ENCODE data around the gene GPR137. TPM values are rescaled to one million over a fixed set of nuclear protein-coding genes. Genes with fewer than 3 reads are reported as not detected.
"Not testable (repeated sequence)": the region's sequence is repeated elsewhere in the genome, so short reads cannot be mapped to it uniquely, and the experiment has no call there.

Gene GPR137
- total and polyA plus RNA-seq, 9 donors, result 7.7 to 30.7 (median 19.6) TPM

GRCh38 chr11:64241491-64242374 is 43.9 kb upstream of the GPR137 start:
- peak; percentile 80 for DNase-seq
- H3K4me1 ChIP-seq (ENCODE audit: control insufficient read depth, insufficient read depth, low read length), result peaks cover 65% of the 10 kb centered on the region
- H3K27ac ChIP-seq (ENCODE audit: low read length), result peak overlapping the region; percentile 100

GRCh38 chr11:64243236-64243854 is 42.3 kb upstream of the GPR137 start:
- H3K27me3 ChIP-seq (ENCODE audit: control insufficient read depth, insufficient read depth, low read length), result no peaks in the 10 kb centered on the region
- 89% methylated on average over 4 of the region's 8 CpGs for WGBS (ENCODE audit: insufficient coverage)
- H3K9me3 ChIP-seq (replicated peaks; ENCODE audit: control insufficient read depth, low read depth, low read length), result no peaks in the 10 kb centered on the region
- peaks cover 70% of the 10 kb centered on the region for H3K4me1 ChIP-seq (ENCODE audit: control insufficient read depth, insufficient read depth, low read length)
- H3K36me3 ChIP-seq (ENCODE audit: control insufficient read depth, insufficient read depth, low read length), result peaks cover 35% of the 10 kb centered on the region
- no peak overlapping the region for H3K4me3 ChIP-seq (ENCODE audit: low read length)
- H3K27ac ChIP-seq (ENCODE audit: low read length), result no peak overlapping the region
- no peak for DNase-seq

More at GRCh38 chr11:64241491-64242374, 43.9 kb upstream of the GPR137 start:
- Histone ChIP-seq H3K9me3 (replicated peaks; ENCODE audit: control insufficient read depth, low read depth, low read length) (no peaks in the 10 kb centered on the region), H3K4me3 (ENCODE audit: low read length) (peak overlapping the region; percentile 86), H3K27me3 (ENCODE audit: control insufficient read depth, insufficient read depth, low read length) (no peaks in the 10 kb centered on the region), H3K36me3 (ENCODE audit: control insufficient read depth, insufficient read depth, low read length) (peaks cover 47% of the 10 kb centered on the region)
- under 1% methylated on average over 53 of the region's 63 CpGs for WGBS (ENCODE audit: insufficient coverage)

GRCh38 chr11:64244107-64244506 is 41.5 kb upstream of the GPR137 start:
- Histone ChIP-seq H3K27ac (ENCODE audit: low read length) (no peak overlapping the region), H3K4me3 (ENCODE audit: low read length) (no peak overlapping the region), H3K27me3 (ENCODE audit: control insufficient read depth, insufficient read depth, low read length) (no peaks in the 10 kb centered on the region), H3K4me1 (ENCODE audit: control insufficient read depth, insufficient read depth, low read length) (peaks cover 67% of the 10 kb centered on the region), H3K9me3 (replicated peaks; ENCODE audit: control insufficient read depth, low read depth, low read length) (no peaks in the 10 kb centered on the region), H3K36me3 (ENCODE audit: control insufficient read depth, insufficient read depth, low read length) (peaks cover 28% of the 10 kb centered on the region)
- 58% methylated on average over 2 of the region's 5 CpGs for WGBS (ENCODE audit: insufficient coverage)
- no peak for DNase-seq

- Histone ChIP-seq H3K27ac (ENCODE audit: low read length) (peak overlapping the region; percentile 94), H3K4me3 (ENCODE audit: low read length) (peak overlapping the region; percentile 78), H3K27me3 (ENCODE audit: control insufficient read depth, insufficient read depth, low read length) (no peaks in the 10 kb centered on the region), H3K36me3 (ENCODE audit: control insufficient read depth, insufficient read depth, low read length) (peaks cover 24% of the 10 kb centered on the region), H3K9me3 (replicated peaks; ENCODE audit: control insufficient read depth, low read depth, low read length) (no peaks in the 10 kb centered on the region), H3K4me1 (ENCODE audit: control insufficient read depth, insufficient read depth, low read length) (peaks cover 67% of the 10 kb centered on the region)
- DNase-seq, result no peak
- WGBS (ENCODE audit: insufficient coverage), result 43% methylated on average over 1 of the region's 6 CpGs
Measured at GRCh38 chr11:64244966-64245365, 40.7 kb upstream of the GPR137 start.

GRCh38 chr11:64245401-64245796 is 40.2 kb upstream of the GPR137 start:
- Histone ChIP-seq H3K27me3 (ENCODE audit: control insufficient read depth, insufficient read depth, low read length) (no peaks in the 10 kb centered on the region), H3K36me3 (ENCODE audit: control insufficient read depth, insufficient read depth, low read length) (peaks cover 24% of the 10 kb centered on the region), H3K4me1 (ENCODE audit: control insufficient read depth, insufficient read depth, low read length) (peaks cover 67% of the 10 kb centered on the region), H3K4me3 (ENCODE audit: low read length) (peak overlapping the region; percentile 78), H3K9me3 (replicated peaks; ENCODE audit: control insufficient read depth, low read depth, low read length) (no peaks in the 10 kb centered on the region), H3K27ac (ENCODE audit: low read length) (peak overlapping the region; percentile 94)
- DNase-seq, result peak; percentile 87
- WGBS (ENCODE audit: insufficient coverage), result no CpG with 5 or more reads among the region's 6 CpGs

GRCh38 chr11:64245797-64246620 is 39.6 kb upstream of the GPR137 start:
- Histone ChIP-seq H3K4me3 (ENCODE audit: low read length) (peak overlapping the region; percentile 78), H3K4me1 (ENCODE audit: control insufficient read depth, insufficient read depth, low read length) (peaks cover 70% of the 10 kb centered on the region), H3K9me3 (replicated peaks; ENCODE audit: control insufficient read depth, low read depth, low read length) (no peaks in the 10 kb centered on the region), H3K27ac (ENCODE audit: low read length) (peak overlapping the region; percentile 94), H3K27me3 (ENCODE audit: control insufficient read depth, insufficient read depth, low read length) (no peaks in the 10 kb centered on the region), H3K36me3 (ENCODE audit: control insufficient read depth, insufficient read depth, low read length) (peaks cover 24% of the 10 kb centered on the region)
- no peak for DNase-seq
- under 1% methylated on average over 40 of the region's 46 CpGs for WGBS (ENCODE audit: insufficient coverage)

GRCh38 chr11:64246621-64246870 is 39.1 kb upstream of the GPR137 start:
- Histone ChIP-seq H3K27ac (ENCODE audit: low read length) (peak overlapping the region; percentile 94), H3K4me1 (ENCODE audit: control insufficient read depth, insufficient read depth, low read length) (peaks cover 72% of the 10 kb centered on the region), H3K36me3 (ENCODE audit: control insufficient read depth, insufficient read depth, low read length) (peaks cover 24% of the 10 kb centered on the region), H3K4me3 (ENCODE audit: low read length) (peak overlapping the region; percentile 78)
- WGBS (ENCODE audit: insufficient coverage), result 0% methylated on average over 43 of the region's 43 CpGs
- H3K9me3 ChIP-seq (replicated peaks; ENCODE audit: control insufficient read depth, low read depth, low read length); DNase-seq; H3K27me3 ChIP-seq (ENCODE audit: control insufficient read depth, insufficient read depth, low read length): not testable (repeated sequence)

- peak within 1 kb of the TSS; percentile 98 for H3K27ac ChIP-seq (ENCODE audit: low read length)
- H3K4me3 ChIP-seq (ENCODE audit: low read length), result peak within 1 kb of the TSS; percentile 78
- DNase-seq, result peak; percentile 95
- peaks cover 24% of the 10 kb centered on the region for H3K36me3 ChIP-seq (ENCODE audit: control insufficient read depth, insufficient read depth, low read length)
- H3K4me1 ChIP-seq (ENCODE audit: control insufficient read depth, insufficient read depth, low read length), result peaks cover 75% of the 10 kb centered on the region
- H3K9me3 ChIP-seq (replicated peaks; ENCODE audit: control insufficient read depth, low read depth, low read length), result no peaks in the 10 kb centered on the region
- WGBS (ENCODE audit: insufficient coverage), result 2% methylated on average over 54 of the region's 74 CpGs
- no peaks in the 10 kb centered on the region for H3K27me3 ChIP-seq (ENCODE audit: control insufficient read depth, insufficient read depth, low read length)
Measured at GRCh38 chr11:64246871-64247728, 38.5 kb upstream of the GPR137 start, which contains the start of gene PPP1R14B. Gene PPP1R14B, minus strand, starts transcription at chr11:64246943. Its CDS starts 270 bp downstream, at chr11:64246673.

GRCh38 chr11:64247729-64248531 is 37.7 kb upstream of the GPR137 start:
- peak overlapping the region; percentile 65 for H3K27ac ChIP-seq (ENCODE audit: low read length)
- peaks cover 74% of the 10 kb centered on the region for H3K4me1 ChIP-seq (ENCODE audit: control insufficient read depth, insufficient read depth, low read length)
- 12% methylated on average over 20 of the region's 31 CpGs for WGBS (ENCODE audit: insufficient coverage)
- H3K27me3 ChIP-seq (ENCODE audit: control insufficient read depth, insufficient read depth, low read length), result no peaks in the 10 kb centered on the region
- peaks cover 20% of the 10 kb centered on the region for H3K36me3 ChIP-seq (ENCODE audit: control insufficient read depth, insufficient read depth, low read length)
- peak overlapping the region; percentile 63 for H3K4me3 ChIP-seq (ENCODE audit: low read length)
- no peaks in the 10 kb centered on the region for H3K9me3 ChIP-seq (replicated peaks; ENCODE audit: control insufficient read depth, low read depth, low read length)
- no peak for DNase-seq

Data from muscle of leg (tissue), 11 donors.